GOT3 (cell line): ENCODE data around the gene HIVEP3.

Experiments
- DNase-seq: peaks from one replicate; lab custom pipeline; 2025; ENCODE audit warnings: mixed read lengths; lab: John Stamatoyannopoulos, UW

Gene HIVEP3

GRCh38 chr1:41483001-41483850 lies 435.5 kb downstream of the HIVEP3 start:
- no peak for DNase-seq

GRCh38 chr1:41482001-41482765 lies 436.5 kb downstream of the HIVEP3 start:
- no peak for DNase-seq

- DNase-seq, result no peak
These were observed 437.5 kb downstream of the HIVEP3 start for GRCh38 chr1:41481109-41481775.

GRCh38 chr1:41480204-41481108 lies 438.3 kb downstream of the HIVEP3 start:
- DNase-seq, result no peak

- DNase-seq, result no peak
These were observed 438.9 kb downstream of the HIVEP3 start for GRCh38 chr1:41479808-41480160.

- DNase-seq, result no peak
These were observed 439.5 kb downstream of the HIVEP3 start for GRCh38 chr1:41479000-41479807.

GRCh38 chr1:41478118-41478748 lies 440.5 kb downstream of the HIVEP3 start:
- no peak for DNase-seq

GRCh38 chr1:41476807-41477361 lies 441.8 kb downstream of the HIVEP3 start:
- no peak for DNase-seq

GRCh38 chr1:41475859-41476567 lies 442.7 kb downstream of the HIVEP3 start:
- DNase-seq, result no peak

- DNase-seq, result no peak
These were observed 443.4 kb downstream of the HIVEP3 start for GRCh38 chr1:41475346-41475745.

GRCh38 chr1:41474490-41475271 lies 444.0 kb downstream of the HIVEP3 start:
- no peak for DNase-seq

- DNase-seq, result no peak
These were observed 444.9 kb downstream of the HIVEP3 start for GRCh38 chr1:41473738-41474362.

- no peak for DNase-seq
These were observed 447.1 kb downstream of the HIVEP3 start for GRCh38 chr1:41471658-41472057.

GRCh38 chr1:41469706-41470105 lies 449.0 kb downstream of the HIVEP3 start:
- DNase-seq, result no peak

- DNase-seq, result no peak
These were observed 450.5 kb downstream of the HIVEP3 start for GRCh38 chr1:41468122-41468762.

- no peak for DNase-seq
These were observed 451.0 kb downstream of the HIVEP3 start for GRCh38 chr1:41467673-41468072.

GRCh38 chr1:41466146-41466545 lies 452.6 kb downstream of the HIVEP3 start:
- no peak for DNase-seq

GRCh38 chr1:41465741-41466140 lies 453.0 kb downstream of the HIVEP3 start:
- no peak for DNase-seq
